Measurements from ENCODE around the gene KIAA1614. TPM values are rescaled to one million over a fixed set of nuclear protein-coding genes. Genes with fewer than 3 reads are reported as not detected.

Gene KIAA1614
- polyA plus RNA-seq, 3 donors: 6.3 to 8.1 (median 7.6) TPM

GRCh38 chr1:180981596-180982387 is 69.1 kb downstream of the KIAA1614 start:
- no peak for DNase-seq (ENCODE audit: low read depth in 3 of 3, low spot score in 2 of 3)

DNA sequence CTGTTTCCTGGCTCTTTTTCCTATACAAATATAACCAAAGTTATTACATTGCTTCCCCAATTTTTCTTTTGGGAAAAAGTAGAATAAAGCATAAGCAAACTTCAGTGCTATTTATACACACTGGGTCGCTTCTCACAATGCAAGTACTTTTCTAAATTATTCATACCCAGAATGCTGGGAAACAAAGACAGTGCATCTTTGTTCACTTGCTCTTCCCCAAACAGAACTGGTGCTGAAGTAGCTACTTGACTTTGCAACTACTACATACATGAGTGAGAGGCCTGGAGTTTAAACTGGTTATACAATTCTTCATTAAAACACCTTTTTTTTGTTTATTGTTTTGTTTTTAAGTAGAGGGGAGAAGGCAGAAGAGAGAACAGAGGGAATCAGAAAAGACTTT is 69.7 kb downstream of the KIAA1614 start:
- DNase-seq (ENCODE audit: low read depth in 3 of 3, low spot score in 2 of 3): no peak

DNA sequence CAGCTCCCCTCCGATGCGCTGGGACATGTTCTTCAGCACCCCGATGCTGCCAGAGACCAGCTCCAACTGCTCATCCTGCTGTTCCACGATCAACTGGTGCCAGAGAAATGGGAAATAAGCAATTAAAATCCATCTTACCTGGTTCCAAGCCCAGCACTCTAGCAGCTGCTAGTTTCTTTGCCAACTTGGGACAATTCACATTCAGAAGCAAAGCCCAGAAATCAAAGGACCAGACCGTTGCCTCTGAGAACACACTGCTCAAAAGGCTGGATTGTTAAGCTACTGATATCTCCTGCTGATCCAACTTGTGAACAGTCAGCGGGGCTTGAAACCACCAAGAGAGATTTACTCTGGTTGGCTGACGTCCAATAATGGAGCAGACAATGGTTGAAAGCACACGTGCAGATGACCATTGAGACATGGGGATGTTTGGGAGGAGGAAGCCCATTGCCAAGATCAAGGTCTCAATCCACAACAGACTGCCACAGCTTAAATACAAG is 75.6 kb downstream of the KIAA1614 start:
- DNase-seq (ENCODE audit: low read depth in 3 of 3, low spot score in 2 of 3): no peak

- no peak for DNase-seq (ENCODE audit: low read depth in 3 of 3, low spot score in 2 of 3)
Measured at GRCh38 chr1:180994262-180994661, 81.6 kb downstream of the KIAA1614 start.

GRCh38 chr1:180997843-180998504 is 85.3 kb downstream of the KIAA1614 start:
- no peak for DNase-seq (ENCODE audit: low read depth in 3 of 3, low spot score in 2 of 3)

Other genes starting within 250 kb of the KIAA1614 start
- gene STX6, start 110.0 kb downstream of the KIAA1614 start, polyA plus RNA-seq (ENCODE audit: insufficient read length in 3 of 3): 10 to 100 TPM; 29.3 to 30.0 (median 29.9) TPM
- 1 to 10 TPM; 3.4 to 5.5 (median 5.2) TPM for gene MR1, start 121.1 kb downstream of the KIAA1614 start, polyA plus RNA-seq (ENCODE audit: insufficient read length in 3 of 3)
- gene IER5, start 175.8 kb downstream of the KIAA1614 start, polyA plus RNA-seq (ENCODE audit: insufficient read length in 3 of 3): 1 to 10 TPM; 6.1 TPM

All from right renal cortex interstitium (tissue), 3 donors.